A673 (cell line): ENCODE data around the gene PPP2R2D. TPM values are rescaled to one million over a fixed set of nuclear protein-coding genes. Genes with fewer than 3 reads are reported as not detected.

ENCODE experiments used
- BruUV-seq: library from RNA; stranded (reverse); fragments of 400-500 nt; replicated peaks from 2 replicates; lab custom pipeline; 2021; lab: Mats Ljungman, UMichigan
- CTCF ChIA-PET: fragments of 300-600 bp; sonication (Branson Sonifier 250); formaldehyde crosslinking; loops from one replicate; lab custom pipeline; 2022; ENCODE audit warnings: antibody characterized with exemption; lab: Charles Lee
- POLR2A ChIA-PET: fragments of 300-600 bp; sonication (Branson Sonifier 250); formaldehyde crosslinking; loops from one replicate; lab custom pipeline; 2022; ENCODE audit warnings: antibody characterized with exemption; ENCODE audit not compliant: low non-redundant PET; lab: Charles Lee
- DNase-seq: peaks from one replicate; pipeline ENCODE4 v3.0.0-alpha.2; 2015; ENCODE audit warnings: low spot score
- H3K27ac ChIP-seq: fragments of 200-600 bp; sonication (generic); 2 replicates; pipeline ENCODE4 v1.5.1; 2016; ENCODE audit warnings: mixed run types, low read depth, mild to moderate bottlenecking, mixed read lengths, antibody characterized with exemption, low read length; ENCODE audit not compliant: poor library complexity, severe bottlenecking
- H3K27me3 ChIP-seq: fragments of 200-600 bp; sonication (generic); replicated peaks from 2 replicates; pipeline ENCODE4 v1.6.1; 2017; ENCODE audit warnings: mixed run types, low read depth, mild to moderate bottlenecking, mixed read lengths, antibody characterized with exemption, low read length; ENCODE audit not compliant: insufficient read depth, poor library complexity
- H3K36me3 ChIP-seq: fragments of 200-600 bp; sonication (generic); 2 replicates; pipeline ENCODE4 v1.6.1; 2016; ENCODE audit warnings: mixed run types, mild to moderate bottlenecking, mixed read lengths, antibody characterized with exemption, low read length; ENCODE audit not compliant: insufficient read depth, poor library complexity, severe bottlenecking
- H3K4me1 ChIP-seq: fragments of 200-600 bp; sonication (generic); 2 replicates; pipeline ENCODE4 v1.6.1; 2017; ENCODE audit warnings: mixed run types, mild to moderate bottlenecking, mixed read lengths, antibody characterized with exemption, low read length; ENCODE audit not compliant: insufficient read depth, poor library complexity, severe bottlenecking
- H3K4me3 ChIP-seq: fragments of 200-600 bp; sonication (generic); 2 replicates; pipeline ENCODE4 v1.5.1; 2016; ENCODE audit warnings: low read depth, mixed run types, mild to moderate bottlenecking, mixed read lengths, low read length; ENCODE audit not compliant: poor library complexity, severe bottlenecking
- H3K9me3 ChIP-seq: fragments of 200-600 bp; sonication (generic); 2 replicates; pipeline ENCODE4 v1.6.1; 2016; ENCODE audit warnings: mixed run types, low read depth, mild to moderate bottlenecking, mixed read lengths, antibody characterized with exemption, low read length; ENCODE audit not compliant: poor library complexity, severe bottlenecking
- CTCF ChIP-seq: fragments of 300-800, 200-600 bp; sonication (generic); conservative IDR thresholded peaks from 2 replicates; pipeline ENCODE4 v1.5.1; 2017; ENCODE audit warnings: low read depth, mild to moderate bottlenecking, antibody characterized with exemption, low read length, moderate library complexity, mixed read lengths
- EZH2 ChIP-seq: fragments of 200-600 bp; sonication (generic); IDR thresholded peaks from 2 replicates; pipeline ENCODE4 v1.6.1; 2017; ENCODE audit warnings: borderline replicate concordance, low read depth, mild to moderate bottlenecking, mixed read lengths, antibody characterized with exemption, low read length; ENCODE audit not compliant: poor library complexity, severe bottlenecking
- intact Hi-C: fragments of 100-400 bp; cut with micrococcal nuclease; formaldehyde crosslinking; loops from one replicate; pipeline ENCODE4 v1.10.0; 2022; ENCODE audit not compliant: unreplicated experiment
- total RNA-seq: library from RNA; stranded (reverse); gene quantifications from 2 replicates; pipeline ENCODE4 v1.2.3, GENCODE V29; 2021

PPP2R2D gene
- total RNA-seq, 1 experiment from 2014 or later, result 49.1 TPM

- no TSS peak for BruUV-seq
- H3K9me3 ChIP-seq, result no peaks in the 10 kb centered on the region
- no peaks in the 10 kb centered on the region for H3K36me3 ChIP-seq
- no peak overlapping the region for H3K27ac ChIP-seq
- TF ChIP-seq EZH2 (no peak), CTCF (no peak)
- no peak for DNase-seq
- ChIA-PET CTCF (no interaction called here), POLR2A (no interaction called here)
- intact Hi-C loops, result no loop called here
- H3K27me3 ChIP-seq, result peaks cover 12% of the 10 kb centered on the region
- no peak overlapping the region for H3K4me3 ChIP-seq
- no peaks in the 10 kb centered on the region for H3K4me1 ChIP-seq
These were observed 45.1 kb upstream of the PPP2R2D start for GRCh38 chr10:131855461-131856401.

- CTCF ChIA-PET, result no interaction called here
- DNase-seq, result no peak
- Histone ChIP-seq H3K4me1 (no peaks in the 10 kb centered on the region), H3K27ac (no peak overlapping the region), H3K27me3 (peaks cover 17% of the 10 kb centered on the region), H3K4me3 (no peak overlapping the region), H3K36me3 (no peaks in the 10 kb centered on the region), H3K9me3 (no peaks in the 10 kb centered on the region)
- no peak for TF ChIP-seq EZH2
- TF ChIP-seq CTCF, result no peak
- BruUV-seq, result no TSS peak
- intact Hi-C loops, result no loop called here
- POLR2A ChIA-PET, result interaction anchor here (0.5 kb wide), 1 partner anchor 105 kb away, joined by 5 read pairs; no protein-coding TSS in a partner anchor
These were observed 44.2 kb upstream of the PPP2R2D start for GRCh38 chr10:131856441-131857094.

GRCh38 chr10:131857156-131858117 is 43.4 kb upstream of the PPP2R2D start:
- intact Hi-C loops, result no loop called here
- Histone ChIP-seq H3K4me3 (no peak overlapping the region), H3K27ac (no peak overlapping the region), H3K27me3 (peaks cover 17% of the 10 kb centered on the region), H3K4me1 (no peaks in the 10 kb centered on the region), H3K36me3 (no peaks in the 10 kb centered on the region), H3K9me3 (no peaks in the 10 kb centered on the region)
- DNase-seq, result no peak
- CTCF ChIA-PET, result no interaction called here
- POLR2A ChIA-PET, result interaction anchor here (0.5 kb wide), 1 partner anchor 105 kb away, joined by 5 read pairs; no protein-coding TSS in a partner anchor
- TF ChIP-seq EZH2 (no peak), CTCF (no peak)
- BruUV-seq, result no TSS peak
